Esophagus squamous epithelium (tissue), 5 donors: ENCODE results near the gene SIK3. TPM values are rescaled to one million over a fixed set of nuclear protein-coding genes. Genes with fewer than 3 reads are reported as not detected.

ENCODE experiments used
- DNase-seq: peaks from one replicate; lab custom pipeline; 2025; lab: John Stamatoyannopoulos, UW
- H3K27ac ChIP-seq, 4 donors: fragments of 200-600 bp; sonication (generic); one replicate each; pipeline ENCODE4 v1.5.1; 2016 to 2019; ENCODE audit warnings: mild to moderate bottlenecking in 1 of 4
- H3K27me3 ChIP-seq, 4 donors: fragments of 200-600 bp; sonication (generic); 1 replicate in 3 of 4; 2 replicates in 1 of 4; pipeline versions ENCODE4 v1.5.1 to v1.6.0; 2017 to 2021; ENCODE audit warnings: antibody characterized with exemption in 1 of 4
- H3K36me3 ChIP-seq, 3 donors: fragments of 200-600 bp; sonication (generic); one replicate each; pipeline ENCODE4 v1.5.1; 2016 to 2019
- H3K4me1 ChIP-seq, 3 donors: fragments of 200-600 bp; sonication (generic); one replicate each; pipeline ENCODE4 v1.5.1; 2017 to 2019
- H3K4me3 ChIP-seq, 4 donors: fragments of 200-600 bp; sonication (generic); 1 replicate in 3 of 4; 2 replicates in 1 of 4; pipeline ENCODE4 v1.5.1; 2016 to 2019; ENCODE audit warnings: mild to moderate bottlenecking in 2 of 4, moderate library complexity in 1 of 4
- H3K9me3 ChIP-seq, 3 donors: fragments of 200-600 bp; sonication (generic); one replicate each; pipeline ENCODE4 v1.5.1; 2016 to 2019
- POLR2A ChIP-seq, 4 donors: fragments of 450-650 bp; IDR thresholded peaks; one replicate each; pipeline ENCODE4 v1.6.1; 2017; ENCODE audit warnings: antibody characterized with exemption in 4 of 4, mild to moderate bottlenecking in 4 of 4, moderate library complexity in 3 of 4
- WGBS, 2 donors: methylation state at CpG; one replicate each; pipeline ENCODE4 v1.1.5; 2018; 5-methylcytosine and 5-hydroxymethylcytosine counted together
- intact Hi-C: fragments of 100-400 bp; cut with DNase I; formaldehyde crosslinking; loops from one replicate; pipeline ENCODE4 v1.15.0; 2022
- total RNA-seq, 4 donors: library from RNA; depleted of rRNA; stranded (reverse); fragments of >200 nt; gene quantifications; one replicate each; pipeline ENCODE4 v1.1.0, GENCODE V29; 2016
- TF ChIP-seq, protein P1 (sequence below), 6 experiments: fragments of 450-650 bp in 4 of 6; fragments of 200-600 bp in 2 of 6; sonication (generic) in 2 of 6; IDR thresholded peaks; one replicate each; pipeline ENCODE4 v1.5.1; 2016 to 2019; ENCODE audit warnings: antibody characterized with exemption in 6 of 6, mild to moderate bottlenecking in 4 of 6, moderate library complexity in 4 of 6
- donor health status: DM: yes; HTN: yes; CAD: no.

SIK3 gene
- total RNA-seq, 4 donors from 2014 or later: 16.2 to 35.1 (median 20.3) TPM

DNA sequence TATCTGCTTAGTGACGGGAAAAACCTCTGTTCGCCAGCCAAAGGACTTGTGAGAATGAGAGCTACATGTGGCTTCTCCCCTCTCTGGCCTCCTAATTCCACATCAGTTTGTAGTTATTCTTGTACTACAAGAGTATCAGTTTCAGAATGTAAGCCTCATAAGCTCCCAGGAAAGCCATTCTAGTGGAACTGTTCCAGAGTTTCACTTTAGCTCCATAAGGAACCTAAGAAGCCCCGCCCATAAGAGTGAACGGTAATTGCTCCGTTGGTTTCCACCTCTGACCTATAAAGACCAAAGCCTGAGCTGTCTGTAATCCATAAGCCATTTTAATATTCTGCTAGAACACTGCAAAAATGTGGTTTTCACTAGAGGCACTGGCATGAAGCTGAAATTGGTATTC is 53.0 kb downstream of the SIK3 start:
- H3K4me3 ChIP-seq: peak overlapping the region in 2 of 4 donors; percentile 5 to 18
- no peak for DNase-seq
- whole genome bisulfite sequencing, 2 donors: 30% methylated on average over 5 of the region's 5 CpGs
- H3K4me1 ChIP-seq: peaks cover 8 to 60% (median 21%) of the 10 kb centered on the region in 3 donors
- TF ChIP-seq POLR2A (IDR thresholded peaks at IDR 0.05): no peak
- TF ChIP-seq, protein P1, sequence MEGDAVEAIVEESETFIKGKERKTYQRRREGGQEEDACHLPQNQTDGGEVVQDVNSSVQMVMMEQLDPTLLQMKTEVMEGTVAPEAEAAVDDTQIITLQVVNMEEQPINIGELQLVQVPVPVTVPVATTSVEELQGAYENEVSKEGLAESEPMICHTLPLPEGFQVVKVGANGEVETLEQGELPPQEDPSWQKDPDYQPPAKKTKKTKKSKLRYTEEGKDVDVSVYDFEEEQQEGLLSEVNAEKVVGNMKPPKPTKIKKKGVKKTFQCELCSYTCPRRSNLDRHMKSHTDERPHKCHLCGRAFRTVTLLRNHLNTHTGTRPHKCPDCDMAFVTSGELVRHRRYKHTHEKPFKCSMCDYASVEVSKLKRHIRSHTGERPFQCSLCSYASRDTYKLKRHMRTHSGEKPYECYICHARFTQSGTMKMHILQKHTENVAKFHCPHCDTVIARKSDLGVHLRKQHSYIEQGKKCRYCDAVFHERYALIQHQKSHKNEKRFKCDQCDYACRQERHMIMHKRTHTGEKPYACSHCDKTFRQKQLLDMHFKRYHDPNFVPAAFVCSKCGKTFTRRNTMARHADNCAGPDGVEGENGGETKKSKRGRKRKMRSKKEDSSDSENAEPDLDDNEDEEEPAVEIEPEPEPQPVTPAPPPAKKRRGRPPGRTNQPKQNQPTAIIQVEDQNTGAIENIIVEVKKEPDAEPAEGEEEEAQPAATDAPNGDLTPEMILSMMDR (IDR thresholded peaks at IDR 0.05): no peak
- H3K27me3 ChIP-seq: no peaks in the 10 kb centered on the region
- no peaks in the 10 kb centered on the region for H3K36me3 ChIP-seq
- peak overlapping the region; percentile 66 to 83 (median 72) for H3K27ac ChIP-seq
- intact Hi-C loops: no loop called here
- no peaks in the 10 kb centered on the region for H3K9me3 ChIP-seq

DNA sequence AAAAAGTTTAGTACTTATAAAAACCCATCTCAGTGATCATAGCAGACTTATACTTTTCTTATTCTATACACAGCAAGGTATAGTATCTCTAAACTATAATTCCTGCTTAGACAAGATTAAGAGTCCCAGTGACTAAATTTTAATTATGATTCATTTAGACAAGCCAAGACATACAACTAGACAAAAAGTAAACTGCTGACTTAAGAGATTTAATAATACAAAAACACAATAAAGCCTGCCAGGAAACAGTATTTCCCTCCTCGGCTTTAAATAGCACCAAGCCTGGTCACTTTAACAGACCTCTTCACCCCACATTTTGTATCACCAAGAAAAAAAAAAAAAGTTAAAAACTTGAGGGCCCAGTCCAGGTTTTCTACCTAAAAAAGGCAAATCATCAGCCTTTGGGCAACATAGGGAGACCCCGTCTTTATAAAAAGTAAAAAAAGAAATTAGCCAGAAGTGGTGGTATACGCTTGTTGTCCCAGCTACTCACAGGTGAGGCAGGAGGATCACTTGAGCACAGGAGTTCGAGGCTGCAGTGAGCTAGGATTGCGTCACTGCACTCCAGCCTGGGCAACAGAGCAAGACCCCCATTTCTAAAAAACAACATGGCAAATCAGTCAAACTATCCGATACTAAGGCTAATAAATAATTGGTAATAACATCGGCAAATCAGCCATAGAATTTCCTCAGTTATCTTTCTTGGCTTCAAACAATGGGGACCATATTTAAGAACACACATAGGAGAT is 53.8 kb downstream of the SIK3 start:
- no peaks in the 10 kb centered on the region for H3K36me3 ChIP-seq
- peak overlapping the region in 2 of 4 donors; percentile 5 to 18 for H3K4me3 ChIP-seq
- H3K27ac ChIP-seq: peak overlapping the region; percentile 66 to 83 (median 72)
- no peaks in the 10 kb centered on the region for H3K9me3 ChIP-seq
- peaks cover 8 to 66% (median 21%) of the 10 kb centered on the region in 3 donors for H3K4me1 ChIP-seq
- intact Hi-C loops: no loop called here
- TF ChIP-seq, protein P1 (IDR thresholded peaks at IDR 0.05): no peak
- no peak for TF ChIP-seq POLR2A (IDR thresholded peaks at IDR 0.05)
- no peak for DNase-seq
- no peaks in the 10 kb centered on the region for H3K27me3 ChIP-seq
- WGBS, 2 donors: 58% methylated on average over 7 of the region's 7 CpGs

DNA sequence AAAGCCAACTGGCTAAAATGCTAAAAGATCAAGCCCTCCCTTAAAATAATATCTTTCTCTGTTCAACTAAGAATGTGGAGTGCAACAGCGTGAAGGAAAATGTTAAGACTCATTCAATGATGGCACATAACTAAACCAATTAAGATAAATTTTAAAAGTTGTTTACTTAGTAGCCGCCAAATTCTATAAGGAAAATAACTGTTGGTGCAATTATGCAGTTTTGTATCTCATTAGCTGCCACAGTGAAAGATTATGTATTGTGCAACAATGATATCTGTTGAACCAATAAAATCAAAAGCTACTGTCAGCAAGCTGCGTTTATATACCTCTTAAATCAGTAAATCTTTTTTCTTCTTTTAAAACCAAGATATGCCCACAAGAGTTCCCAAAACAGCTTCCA is 55.5 kb downstream of the SIK3 start:
- H3K36me3 ChIP-seq: no peaks in the 10 kb centered on the region
- TF ChIP-seq POLR2A (IDR thresholded peaks at IDR 0.05): no peak
- TF ChIP-seq, protein P1 (IDR thresholded peaks at IDR 0.05): no peak
- no peak overlapping the region for H3K27ac ChIP-seq
- no peak for DNase-seq
- no peaks in the 10 kb centered on the region for H3K27me3 ChIP-seq
- no peaks in the 10 kb centered on the region for H3K9me3 ChIP-seq
- H3K4me1 ChIP-seq: peaks cover 12 to 75% (median 28%) of the 10 kb centered on the region in 3 donors
- H3K4me3 ChIP-seq: no peak overlapping the region
- intact Hi-C loops: no loop called here
- 78 to 86% methylated on average over 3 of the region's 3 CpGs for WGBS, 2 donors

DNA sequence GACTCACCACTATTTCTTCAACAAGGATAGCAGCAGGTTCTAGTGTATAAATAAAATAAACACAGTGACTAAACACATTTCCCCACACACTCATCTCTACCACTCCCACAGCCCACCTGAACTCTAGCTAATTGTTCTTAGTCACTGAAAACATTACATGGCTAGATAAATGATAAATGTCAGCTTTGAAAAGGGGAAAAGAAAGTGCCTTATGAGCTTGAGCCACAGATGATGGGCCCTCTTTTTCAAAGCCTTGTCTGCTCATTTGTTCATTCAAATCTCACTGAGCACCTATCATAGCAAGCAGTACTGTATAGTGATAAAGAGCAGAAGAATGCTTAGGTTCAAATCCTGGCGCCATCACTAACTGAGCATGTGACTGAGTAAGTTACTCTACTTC is 58.3 kb downstream of the SIK3 start:
- Histone ChIP-seq H3K27ac (no peak overlapping the region), H3K4me3 (no peak overlapping the region), H3K36me3 (no peaks in the 10 kb centered on the region), H3K9me3 (no peaks in the 10 kb centered on the region), H3K27me3 (no peaks in the 10 kb centered on the region), H3K4me1 (peaks cover 12 to 69% (median 27%) of the 10 kb centered on the region in 3 donors)
- TF ChIP-seq POLR2A (IDR thresholded peaks at IDR 0.05): no peak
- TF ChIP-seq, protein P1 (IDR thresholded peaks at IDR 0.05): no peak
- intact Hi-C loops: no loop called here
- no peak for DNase-seq
- 82 to 89% methylated on average over 1 of the region's 1 CpG for WGBS, 2 donors

DNA sequence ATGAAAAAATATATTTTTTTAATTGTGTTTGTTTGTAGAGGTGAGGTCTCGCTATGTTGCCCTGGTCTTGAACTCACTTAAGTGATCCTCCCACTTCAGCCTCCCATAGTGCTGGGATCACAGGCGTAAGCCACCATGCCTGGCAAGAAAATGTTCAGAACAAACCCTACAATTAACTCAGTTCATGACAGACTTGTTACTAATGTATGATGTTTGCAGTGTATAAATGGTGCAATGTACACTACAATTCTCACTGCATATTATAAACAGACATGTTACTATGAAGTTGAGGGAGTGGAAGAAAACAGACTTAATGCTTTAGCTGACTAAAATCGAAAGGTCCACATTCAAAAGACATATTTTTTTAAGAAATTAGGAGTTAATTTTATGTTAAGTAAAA is 59.0 kb downstream of the SIK3 start:
- no peak for DNase-seq
- peaks cover 12 to 63% (median 21%) of the 10 kb centered on the region in 3 donors for H3K4me1 ChIP-seq
- H3K36me3 ChIP-seq: no peaks in the 10 kb centered on the region
- H3K9me3 ChIP-seq: no peaks in the 10 kb centered on the region
- no peaks in the 10 kb centered on the region for H3K27me3 ChIP-seq
- intact Hi-C loops: no loop called here
- 90 to 95% methylated on average over 3 of the region's 3 CpGs for WGBS, 2 donors
- TF ChIP-seq, protein P1 (IDR thresholded peaks at IDR 0.05): no peak
- no peak for TF ChIP-seq POLR2A (IDR thresholded peaks at IDR 0.05)
- H3K4me3 ChIP-seq: no peak overlapping the region
- no peak overlapping the region for H3K27ac ChIP-seq
